H1 (cell line): ENCODE results near the gene CALU. TPM values are rescaled to one million over a fixed set of nuclear protein-coding genes. Genes with fewer than 3 reads are reported as not detected.

Source experiments
- BRCA1 ChIP-seq: IDR thresholded peaks from 2 replicates; pipeline ENCODE4 v1.6.1; 2012; ENCODE audit warnings: low read depth, low read length, improper control_type of control experiment
- GTF2F1 ChIP-seq: IDR thresholded peaks from 2 replicates; pipeline ENCODE4 v1.6.1; 2012; ENCODE audit warnings: low read depth, low read length, improper control_type of control experiment, borderline replicate concordance
- JUN ChIP-seq: IDR thresholded peaks from 2 replicates; pipeline ENCODE4 v1.6.1; 2011; ENCODE audit warnings: low read depth, mild to moderate bottlenecking, improper control_type of control experiment, low read length
- JUND ChIP-seq: IDR thresholded peaks from 2 replicates; pipeline ENCODE4 v1.6.1; 2011; ENCODE audit warnings: mild to moderate bottlenecking, improper control_type of control experiment, low read length
- RAD21 ChIP-seq, 2 experiments: IDR thresholded peaks in 1 of 2; conservative IDR thresholded peaks in 1 of 2; 2 replicates each; pipeline ENCODE4 v1.6.1; 2011; ENCODE audit warnings: low read depth in 2 of 2, low read length in 2 of 2, improper control_type of control experiment in 1 of 2, inconsistent platforms in 1 of 2, mild to moderate bottlenecking in 1 of 2, moderate library complexity in 1 of 2
- RNF2 ChIP-seq: fragments of 200-900, 300-1000 bp; sonication (generic); IDR thresholded peaks from 2 replicates; pipeline ENCODE4 v1.7.1; 2016; ENCODE audit warnings: borderline replicate concordance, low read depth, mild to moderate bottlenecking, antibody characterized with exemption, low read length; ENCODE audit not compliant: poor library complexity, severe bottlenecking; ENCODE audit errors: missing control alignments
- SIRT6 ChIP-seq: IDR thresholded peaks from one replicate; pipeline ENCODE4 v1.7.1; 2012; ENCODE audit warnings: low read length, inconsistent platforms
- SP1 ChIP-seq: IDR thresholded peaks from 2 replicates; pipeline ENCODE4 v1.6.1; 2011; ENCODE audit warnings: low read depth, low read length
- USF2 ChIP-seq: IDR thresholded peaks from 2 replicates; pipeline ENCODE4 v1.6.1; 2011; ENCODE audit warnings: low read length, improper control_type of control experiment
- polyA plus RNA-seq, 7 experiments: library from polyadenylated mRNA; depleted of rRNA in 3 of 7; stranded (reverse) in 5 of 7; unstranded in 2 of 7; fragments of >200 nt in 5 of 7; fragments of 200-250 nt in 2 of 7; gene quantifications; 1 replicate in 5 of 7; 2 replicates in 1 of 7; 4 replicates in 1 of 7; pipeline versions ENCODE4 v1.2.1 to v1.2.3, GENCODE V29; 2011 to 2013; ENCODE audit warnings: missing spikeins in 2 of 7, mixed read lengths in 2 of 7
- total RNA-seq: library from RNA; stranded (reverse); fragmentation: NEBNext Ultra II Directional; extraction: Animal tissue kit (Norgen Biotek cat#: 25700); gene quantifications from 2 replicates; pipeline ENCODE4 v1.2.1, GENCODE V29; 2021
- TF ChIP-seq, protein P1 (sequence below): fragments of 300-600 bp; sonication (generic); IDR thresholded peaks from 2 replicates; pipeline ENCODE4 v1.7.1; 2012; ENCODE audit warnings: low read length, moderate library complexity, mild to moderate bottlenecking, inconsistent platforms; ENCODE audit not compliant: insufficient replicate concordance

Gene CALU
- total and polyA plus RNA-seq, 2 of the 8 experiments (the other 6 are each of a cell fraction or from before 2014, with no cell fraction given): 67.2 to 170 TPM

DNA sequence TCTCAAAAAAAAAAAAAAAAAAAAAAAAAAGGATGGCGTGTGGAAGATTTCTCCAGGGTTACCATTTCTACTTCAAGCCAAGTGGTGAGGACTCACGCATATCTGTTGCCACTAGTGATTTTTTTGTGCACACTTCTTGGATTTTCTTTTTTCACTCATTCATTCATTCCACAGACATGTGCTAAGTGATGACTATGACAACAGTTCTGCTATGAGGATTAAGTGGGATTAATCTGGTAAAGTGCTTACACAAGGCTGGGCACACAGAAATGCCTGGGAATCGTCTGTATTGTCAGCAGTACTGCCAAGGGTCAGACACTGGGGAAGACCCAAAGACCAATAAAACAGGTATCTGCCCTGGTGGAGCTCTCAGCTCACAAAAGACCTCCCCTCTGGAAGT, 42.7 kb downstream of the CALU start (continued):
- TF ChIP-seq, protein P1, sequence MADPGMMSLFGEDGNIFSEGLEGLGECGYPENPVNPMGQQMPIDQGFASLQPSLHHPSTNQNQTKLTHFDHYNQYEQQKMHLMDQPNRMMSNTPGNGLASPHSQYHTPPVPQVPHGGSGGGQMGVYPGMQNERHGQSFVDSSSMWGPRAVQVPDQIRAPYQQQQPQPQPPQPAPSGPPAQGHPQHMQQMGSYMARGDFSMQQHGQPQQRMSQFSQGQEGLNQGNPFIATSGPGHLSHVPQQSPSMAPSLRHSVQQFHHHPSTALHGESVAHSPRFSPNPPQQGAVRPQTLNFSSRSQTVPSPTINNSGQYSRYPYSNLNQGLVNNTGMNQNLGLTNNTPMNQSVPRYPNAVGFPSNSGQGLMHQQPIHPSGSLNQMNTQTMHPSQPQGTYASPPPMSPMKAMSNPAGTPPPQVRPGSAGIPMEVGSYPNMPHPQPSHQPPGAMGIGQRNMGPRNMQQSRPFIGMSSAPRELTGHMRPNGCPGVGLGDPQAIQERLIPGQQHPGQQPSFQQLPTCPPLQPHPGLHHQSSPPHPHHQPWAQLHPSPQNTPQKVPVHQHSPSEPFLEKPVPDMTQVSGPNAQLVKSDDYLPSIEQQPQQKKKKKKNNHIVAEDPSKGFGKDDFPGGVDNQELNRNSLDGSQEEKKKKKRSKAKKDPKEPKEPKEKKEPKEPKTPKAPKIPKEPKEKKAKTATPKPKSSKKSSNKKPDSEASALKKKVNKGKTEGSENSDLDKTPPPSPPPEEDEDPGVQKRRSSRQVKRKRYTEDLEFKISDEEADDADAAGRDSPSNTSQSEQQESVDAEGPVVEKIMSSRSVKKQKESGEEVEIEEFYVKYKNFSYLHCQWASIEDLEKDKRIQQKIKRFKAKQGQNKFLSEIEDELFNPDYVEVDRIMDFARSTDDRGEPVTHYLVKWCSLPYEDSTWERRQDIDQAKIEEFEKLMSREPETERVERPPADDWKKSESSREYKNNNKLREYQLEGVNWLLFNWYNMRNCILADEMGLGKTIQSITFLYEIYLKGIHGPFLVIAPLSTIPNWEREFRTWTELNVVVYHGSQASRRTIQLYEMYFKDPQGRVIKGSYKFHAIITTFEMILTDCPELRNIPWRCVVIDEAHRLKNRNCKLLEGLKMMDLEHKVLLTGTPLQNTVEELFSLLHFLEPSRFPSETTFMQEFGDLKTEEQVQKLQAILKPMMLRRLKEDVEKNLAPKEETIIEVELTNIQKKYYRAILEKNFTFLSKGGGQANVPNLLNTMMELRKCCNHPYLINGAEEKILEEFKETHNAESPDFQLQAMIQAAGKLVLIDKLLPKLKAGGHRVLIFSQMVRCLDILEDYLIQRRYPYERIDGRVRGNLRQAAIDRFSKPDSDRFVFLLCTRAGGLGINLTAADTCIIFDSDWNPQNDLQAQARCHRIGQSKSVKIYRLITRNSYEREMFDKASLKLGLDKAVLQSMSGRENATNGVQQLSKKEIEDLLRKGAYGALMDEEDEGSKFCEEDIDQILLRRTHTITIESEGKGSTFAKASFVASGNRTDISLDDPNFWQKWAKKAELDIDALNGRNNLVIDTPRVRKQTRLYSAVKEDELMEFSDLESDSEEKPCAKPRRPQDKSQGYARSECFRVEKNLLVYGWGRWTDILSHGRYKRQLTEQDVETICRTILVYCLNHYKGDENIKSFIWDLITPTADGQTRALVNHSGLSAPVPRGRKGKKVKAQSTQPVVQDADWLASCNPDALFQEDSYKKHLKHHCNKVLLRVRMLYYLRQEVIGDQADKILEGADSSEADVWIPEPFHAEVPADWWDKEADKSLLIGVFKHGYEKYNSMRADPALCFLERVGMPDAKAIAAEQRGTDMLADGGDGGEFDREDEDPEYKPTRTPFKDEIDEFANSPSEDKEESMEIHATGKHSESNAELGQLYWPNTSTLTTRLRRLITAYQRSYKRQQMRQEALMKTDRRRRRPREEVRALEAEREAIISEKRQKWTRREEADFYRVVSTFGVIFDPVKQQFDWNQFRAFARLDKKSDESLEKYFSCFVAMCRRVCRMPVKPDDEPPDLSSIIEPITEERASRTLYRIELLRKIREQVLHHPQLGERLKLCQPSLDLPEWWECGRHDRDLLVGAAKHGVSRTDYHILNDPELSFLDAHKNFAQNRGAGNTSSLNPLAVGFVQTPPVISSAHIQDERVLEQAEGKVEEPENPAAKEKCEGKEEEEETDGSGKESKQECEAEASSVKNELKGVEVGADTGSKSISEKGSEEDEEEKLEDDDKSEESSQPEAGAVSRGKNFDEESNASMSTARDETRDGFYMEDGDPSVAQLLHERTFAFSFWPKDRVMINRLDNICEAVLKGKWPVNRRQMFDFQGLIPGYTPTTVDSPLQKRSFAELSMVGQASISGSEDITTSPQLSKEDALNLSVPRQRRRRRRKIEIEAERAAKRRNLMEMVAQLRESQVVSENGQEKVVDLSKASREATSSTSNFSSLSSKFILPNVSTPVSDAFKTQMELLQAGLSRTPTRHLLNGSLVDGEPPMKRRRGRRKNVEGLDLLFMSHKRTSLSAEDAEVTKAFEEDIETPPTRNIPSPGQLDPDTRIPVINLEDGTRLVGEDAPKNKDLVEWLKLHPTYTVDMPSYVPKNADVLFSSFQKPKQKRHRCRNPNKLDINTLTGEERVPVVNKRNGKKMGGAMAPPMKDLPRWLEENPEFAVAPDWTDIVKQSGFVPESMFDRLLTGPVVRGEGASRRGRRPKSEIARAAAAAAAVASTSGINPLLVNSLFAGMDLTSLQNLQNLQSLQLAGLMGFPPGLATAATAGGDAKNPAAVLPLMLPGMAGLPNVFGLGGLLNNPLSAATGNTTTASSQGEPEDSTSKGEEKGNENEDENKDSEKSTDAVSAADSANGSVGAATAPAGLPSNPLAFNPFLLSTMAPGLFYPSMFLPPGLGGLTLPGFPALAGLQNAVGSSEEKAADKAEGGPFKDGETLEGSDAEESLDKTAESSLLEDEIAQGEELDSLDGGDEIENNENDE: no peak
- TF ChIP-seq SP1 (no peak), GTF2F1 (no peak), RNF2 (no peak), RAD21 (IDR thresholded peaks at IDR 0.05 in 1 of 2, conservative IDR thresholded peaks at IDR 0.05 in 1 of 2; ENCODE audit: low read depth in 2 of 2, low read length in 2 of 2) (no peak), BRCA1 (no peak), JUN (no peak), SIRT6 (no peak), JUND (no peak), USF2 (no peak)
